Kidney epithelial cell (primary cell): ENCODE results near the gene DLG2. TPM values are rescaled to one million over a fixed set of nuclear protein-coding genes. Genes with fewer than 3 reads are reported as not detected.

Source experiments
- DNase-seq: peaks from one replicate; pipeline ENCODE4 v3.0.0-alpha.2; 2010; ENCODE audit warnings: low read depth
- H3K27me3 ChIP-seq: 2 replicates; pipeline ENCODE4 v1.6.0; 2011; ENCODE audit warnings: low read length; ENCODE audit not compliant: control insufficient read depth, insufficient read depth
- H3K36me3 ChIP-seq: 2 replicates; pipeline ENCODE4 v1.5.1; 2011; ENCODE audit warnings: low read length; ENCODE audit not compliant: control insufficient read depth, insufficient read depth
- H3K4me3 ChIP-seq: 2 replicates; pipeline ENCODE4 v1.5.1; 2011; ENCODE audit warnings: low read depth, mild to moderate bottlenecking, control low read depth, low read length
- CTCF ChIP-seq: IDR thresholded peaks from 2 replicates; pipeline ENCODE4 v1.5.1; 2011; ENCODE audit warnings: mild to moderate bottlenecking, moderate library complexity, low read length, control low read depth, inconsistent platforms; ENCODE audit not compliant: insufficient read depth, poor library complexity, severe bottlenecking
- total RNA-seq: library from RNA; depleted of rRNA; stranded (reverse); fragments of >200 nt; gene quantifications from 2 replicates; pipeline ENCODE4 v1.2.3, GENCODE V29; 2015

DLG2 gene
- total RNA-seq, 1 donor from 2014 or later = 0.75 TPM

- DNase-seq = no peak
- no peak for TF ChIP-seq CTCF
- H3K36me3 ChIP-seq = no peaks in the 10 kb centered on the region
- no peaks in the 10 kb centered on the region for H3K27me3 ChIP-seq
- no peak overlapping the region for H3K4me3 ChIP-seq
These were observed 1212.2 kb downstream of the DLG2 start for GRCh38 chr11:84414920-84415319.

- Histone ChIP-seq H3K27me3 (no peaks in the 10 kb centered on the region), H3K4me3 (no peak overlapping the region), H3K36me3 (no peaks in the 10 kb centered on the region)
- no peak for TF ChIP-seq CTCF
- DNase-seq = no peak
These were observed 1213.6 kb downstream of the DLG2 start for GRCh38 chr11:84413549-84413948.

DNA sequence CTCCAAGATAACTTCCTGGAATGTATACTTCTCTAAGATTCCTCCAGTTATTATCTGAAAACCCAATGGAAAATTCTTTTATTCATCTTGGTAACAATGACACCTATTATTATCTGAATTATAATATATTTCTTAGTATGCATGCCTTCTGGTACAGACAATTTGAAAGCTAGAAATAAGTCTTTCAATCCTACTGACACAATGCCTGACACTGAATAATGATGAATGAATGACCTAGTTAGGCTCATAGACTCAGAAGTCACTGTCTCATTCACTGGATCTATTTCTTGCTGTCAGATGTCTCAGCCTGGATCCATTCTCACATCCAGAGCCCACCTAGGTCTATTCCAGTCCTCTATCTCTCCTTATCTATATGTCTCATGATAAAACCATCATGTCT lies 1214.3 kb downstream of the DLG2 start:
- H3K4me3 ChIP-seq = no peak overlapping the region
- TF ChIP-seq CTCF = no peak
- DNase-seq = no peak
- H3K36me3 ChIP-seq = no peaks in the 10 kb centered on the region
- no peaks in the 10 kb centered on the region for H3K27me3 ChIP-seq

GRCh38 chr11:84408946-84409411 lies 1218.2 kb downstream of the DLG2 start:
- TF ChIP-seq CTCF = no peak
- DNase-seq = no peak

GRCh38 chr11:84407091-84407490 lies 1220.1 kb downstream of the DLG2 start:
- Histone ChIP-seq H3K36me3 (no peaks in the 10 kb centered on the region), H3K4me3 (no peak overlapping the region), H3K27me3 (no peaks in the 10 kb centered on the region)
- no peak for TF ChIP-seq CTCF
- DNase-seq = no peak

More at GRCh38 chr11:84408946-84409411, 1218.2 kb downstream of the DLG2 start:
- Histone ChIP-seq H3K4me3 (no peak overlapping the region), H3K36me3 (no peaks in the 10 kb centered on the region), H3K27me3 (no peaks in the 10 kb centered on the region)

- peak; percentile 56 for TF ChIP-seq CTCF
- no peaks in the 10 kb centered on the region for H3K36me3 ChIP-seq
- no peak overlapping the region for H3K4me3 ChIP-seq
- no peaks in the 10 kb centered on the region for H3K27me3 ChIP-seq
- DNase-seq = no peak
These were observed 1229.0 kb downstream of the DLG2 start for GRCh38 chr11:84398017-84398626.
